Renal cortical epithelial cell (primary cell): ENCODE results near the gene LRRC47. TPM values are rescaled to one million over a fixed set of nuclear protein-coding genes. Genes with fewer than 3 reads are reported as not detected.

Source experiments
- DNase-seq: peaks from one replicate; pipeline ENCODE4 v3.0.0-alpha.2; 2011; ENCODE audit warnings: low read depth
- total RNA-seq: library from RNA; depleted of rRNA; stranded (reverse); fragments of >200 nt; gene quantifications from 2 replicates; pipeline ENCODE4 v1.2.3, GENCODE V29; 2014

Gene LRRC47
- total RNA-seq, 1 donor from 2014 or later, result 39.6 TPM

GRCh38 chr1:3733883-3734589 lies 62.3 kb downstream of the LRRC47 start:
- DNase-seq, result no peak

- no peak for DNase-seq
These were observed 63.0 kb downstream of the LRRC47 start for GRCh38 chr1:3733094-3733882.

- no peak for DNase-seq
These were observed 63.7 kb downstream of the LRRC47 start for GRCh38 chr1:3732434-3733093.

- DNase-seq, result no peak
These were observed 64.5 kb downstream of the LRRC47 start for GRCh38 chr1:3731583-3732433.

- DNase-seq, result no peak
These were observed 65.6 kb downstream of the LRRC47 start for GRCh38 chr1:3730543-3731247.

GRCh38 chr1:3729594-3730542 lies 66.4 kb downstream of the LRRC47 start:
- no peak for DNase-seq

Other genes starting within 250 kb of the LRRC47 start
- gene MEGF6, start 185.0 kb downstream of the LRRC47 start, total RNA-seq, result 5.7 and 12.0 TPM in 2 replicates
- gene TPRG1L, start 171.5 kb downstream of the LRRC47 start, total RNA-seq, result 19.4 and 37.5 TPM in 2 replicates
- 19.4 and 21.8 TPM in 2 replicates for gene WRAP73, start 146.4 kb downstream of the LRRC47 start, total RNA-seq
- under 0.01 TPM in 2 replicates for gene TP73, start 144.0 kb downstream of the LRRC47 start, total RNA-seq
- not detected in 2 replicates for gene CCDC27, start 44.0 kb downstream of the LRRC47 start, total RNA-seq
- gene SMIM1, start 23.7 kb downstream of the LRRC47 start, total RNA-seq, result 4.8 TPM in 1 of 2 replicates, not detected in the other
- 20.7 and 44.8 TPM in 2 replicates for gene CEP104, start 60.7 kb upstream of the LRRC47 start, total RNA-seq
- 5.1 and 5.4 TPM in 2 replicates for gene DFFB, start 61.0 kb upstream of the LRRC47 start, total RNA-seq
- gene C1orf174, start 103.8 kb upstream of the LRRC47 start, total RNA-seq, result 31.8 and 33.5 TPM in 2 replicates